DMS153 (cell line): ENCODE results near the gene KIAA2012.

Experiments used
- DNase-seq: peaks from one replicate; lab custom pipeline; 2025; lab: John Stamatoyannopoulos, UW

Gene KIAA2012

GRCh38 chr2:202088777-202089176 lies 15.7 kb downstream of the KIAA2012 start:
- DNase-seq, result no peak

GRCh38 chr2:202090530-202090929 lies 17.5 kb downstream of the KIAA2012 start:
- no peak for DNase-seq

GRCh38 chr2:202091476-202091875 lies 18.4 kb downstream of the KIAA2012 start:
- DNase-seq, result no peak

GRCh38 chr2:202094426-202094986 lies 21.5 kb downstream of the KIAA2012 start:
- DNase-seq, result no peak

- no peak for DNase-seq
Measured at GRCh38 chr2:202095235-202095634, 22.2 kb downstream of the KIAA2012 start.

GRCh38 chr2:202096736-202097135 lies 23.7 kb downstream of the KIAA2012 start:
- DNase-seq, result no peak

- no peak for DNase-seq
Measured at GRCh38 chr2:202098291-202098690, 25.2 kb downstream of the KIAA2012 start.

GRCh38 chr2:202099515-202099914 lies 26.5 kb downstream of the KIAA2012 start:
- DNase-seq, result peak; percentile 23

GRCh38 chr2:202100176-202100575 lies 27.1 kb downstream of the KIAA2012 start:
- no peak for DNase-seq

- DNase-seq, result no peak
Measured at GRCh38 chr2:202101026-202101579, 28.0 kb downstream of the KIAA2012 start.

GRCh38 chr2:202102425-202103000 lies 29.5 kb downstream of the KIAA2012 start:
- no peak for DNase-seq

- DNase-seq, result no peak
Measured at GRCh38 chr2:202104286-202104870, 31.3 kb downstream of the KIAA2012 start.

GRCh38 chr2:202105025-202105424 lies 32.0 kb downstream of the KIAA2012 start:
- DNase-seq, result no peak

GRCh38 chr2:202108345-202108744 lies 35.3 kb downstream of the KIAA2012 start:
- no peak for DNase-seq

- DNase-seq, result no peak
Measured at GRCh38 chr2:202109139-202109736, 36.2 kb downstream of the KIAA2012 start.

- DNase-seq, result no peak
Measured at GRCh38 chr2:202109737-202110184, 36.7 kb downstream of the KIAA2012 start.

- DNase-seq, result no peak
Measured at GRCh38 chr2:202110491-202110890, 37.4 kb downstream of the KIAA2012 start.

- no peak for DNase-seq
Measured at GRCh38 chr2:202112041-202112440, 39.0 kb downstream of the KIAA2012 start.

- no peak for DNase-seq
Measured at GRCh38 chr2:202113571-202114142, 40.6 kb downstream of the KIAA2012 start.

GRCh38 chr2:202114291-202114690 lies 41.2 kb downstream of the KIAA2012 start:
- DNase-seq, result no peak

GRCh38 chr2:202114795-202115194 lies 41.7 kb downstream of the KIAA2012 start:
- DNase-seq, result no peak

- DNase-seq, result no peak
Measured at GRCh38 chr2:202115479-202115971, 42.5 kb downstream of the KIAA2012 start.
